Mucosa of descending colon (tissue), 3 donors: ENCODE measurements around the gene ZFP1. TPM values are rescaled to one million over a fixed set of nuclear protein-coding genes. Genes with fewer than 3 reads are reported as not detected.
"Not testable (repeated sequence)": the region's sequence is repeated elsewhere in the genome, so short reads cannot be mapped to it uniquely, and the experiment has no call there.

Experiments
- ATAC-seq: fragments of 200-7000 bp; cut with Tn5 transposase; one replicate; pipeline ENCODE4 v1.9.1; 2020; ENCODE audit warnings: mild to moderate bottlenecking, moderate library complexity
- DNase-seq, 3 donors: peaks; one replicate each; pipeline ENCODE4 v3.0.0-alpha.2; 2020
- H3K36me3 ChIP-seq: fragments of 200-600 bp; one replicate; pipeline ENCODE4 v1.8.0; 2021; ENCODE audit warnings: low read depth, mild to moderate bottlenecking
- H3K4me1 ChIP-seq: fragments of 200-600 bp; one replicate; pipeline ENCODE4 v1.8.0; 2021; ENCODE audit warnings: low read depth, mild to moderate bottlenecking
- H3K4me3 ChIP-seq: fragments of 200-600 bp; one replicate; pipeline ENCODE4 v1.8.0; 2021; ENCODE audit warnings: mild to moderate bottlenecking
- H3K9me3 ChIP-seq: fragments of 200-600 bp; one replicate; pipeline ENCODE4 v1.8.0; 2021; ENCODE audit warnings: mild to moderate bottlenecking
- CTCF ChIP-seq: fragments of 200-600 bp; IDR thresholded peaks from one replicate; pipeline ENCODE4 v1.8.0; 2022; ENCODE audit warnings: antibody characterized with exemption, mild to moderate bottlenecking
- intact Hi-C, 2 donors: fragments of 100-400 bp; cut with DNase I in 1 of 2; cut with micrococcal nuclease in 1 of 2; formaldehyde crosslinking; loops; one replicate each; pipeline versions ENCODE4 v1.11.0 to v1.11.1; 2022; cut with DNase I, micrococcal nuclease
- total RNA-seq, 3 donors: library from RNA; stranded (reverse); fragmentation: NEBNext Ultra II Directional in 2 of 3; extraction: Animal tissue kit (Norgen Biotek cat#: 25700) in 2 of 3; gene quantifications; one replicate each; pipeline versions ENCODE4 v1.2.1 to v1.2.4, GENCODE V29; 2021 to 2023
- donor health status: DM: no; HTN: no; CAD: no; lungs with moderate emphysema.
- donor health status: DM: no; HTN: no; CAD: no.
- donor health status: DM: no; HTN: yes; CAD: no.

ZFP1 gene
- total RNA-seq, 3 donors from 2014 or later: 5.6 to 17.0 (median 6.9) TPM

- ATAC-seq (no peak), DNase-seq (peak in 1 of 3 donors; percentile 11)
- intact Hi-C loops: loop anchor here (10.0 kb wide), 2 partner anchors 197 to 267 kb away; partner anchors contain the start of gene TMEM170A (in 1 of the 2)
Measured at GRCh38 chr16:75198135-75198600, 49.8 kb downstream of the ZFP1 start.

GRCh38 chr16:75202069-75202590, 53.8 kb downstream of the ZFP1 start:
- peaks cover 11% of the 10 kb centered on the region for H3K4me1 ChIP-seq
- no peaks in the 10 kb centered on the region for H3K9me3 ChIP-seq
- intact Hi-C loops: no loop called here
- TF ChIP-seq CTCF: no peak
- no peaks in the 10 kb centered on the region for H3K36me3 ChIP-seq
- ATAC-seq (no peak), DNase-seq (peak in 1 of 3 donors; percentile 21)
- H3K4me3 ChIP-seq: no peak overlapping the region

More at GRCh38 chr16:75198135-75198600, 49.8 kb downstream of the ZFP1 start:
- H3K9me3 ChIP-seq: no peaks in the 10 kb centered on the region
- no peaks in the 10 kb centered on the region for H3K36me3 ChIP-seq
- TF ChIP-seq CTCF: no peak
- H3K4me3 ChIP-seq: no peak overlapping the region
- peaks cover 11% of the 10 kb centered on the region for H3K4me1 ChIP-seq

DNA sequence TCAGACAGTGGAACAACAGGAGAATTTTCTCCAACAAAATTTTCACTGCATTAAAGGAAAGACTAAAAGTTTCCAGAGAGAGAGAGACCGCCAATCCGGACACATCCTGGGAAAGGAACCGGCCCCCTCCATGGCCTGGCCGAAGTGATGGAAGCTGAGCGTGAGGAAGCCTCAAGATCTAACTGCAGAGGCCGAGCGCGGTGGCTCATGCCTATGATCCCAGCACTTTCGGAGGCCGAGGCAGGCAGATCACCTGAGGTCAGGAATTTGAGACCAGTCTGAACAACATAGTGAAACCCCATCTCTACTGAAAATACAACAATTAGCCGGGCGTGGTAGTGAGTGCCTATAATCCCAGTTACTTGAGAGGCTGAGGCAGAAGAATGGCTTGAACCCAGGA, 54.8 kb downstream of the ZFP1 start:
- peaks cover 10% of the 10 kb centered on the region for H3K4me1 ChIP-seq
- no peaks in the 10 kb centered on the region for H3K36me3 ChIP-seq
- ATAC-seq: no peak
- TF ChIP-seq CTCF: no peak
- peak in 1 of 3 donors; percentile 8 for DNase-seq
- H3K4me3 ChIP-seq: no peak overlapping the region
- intact Hi-C loops: no loop called here
- H3K9me3 ChIP-seq: no peaks in the 10 kb centered on the region

DNA sequence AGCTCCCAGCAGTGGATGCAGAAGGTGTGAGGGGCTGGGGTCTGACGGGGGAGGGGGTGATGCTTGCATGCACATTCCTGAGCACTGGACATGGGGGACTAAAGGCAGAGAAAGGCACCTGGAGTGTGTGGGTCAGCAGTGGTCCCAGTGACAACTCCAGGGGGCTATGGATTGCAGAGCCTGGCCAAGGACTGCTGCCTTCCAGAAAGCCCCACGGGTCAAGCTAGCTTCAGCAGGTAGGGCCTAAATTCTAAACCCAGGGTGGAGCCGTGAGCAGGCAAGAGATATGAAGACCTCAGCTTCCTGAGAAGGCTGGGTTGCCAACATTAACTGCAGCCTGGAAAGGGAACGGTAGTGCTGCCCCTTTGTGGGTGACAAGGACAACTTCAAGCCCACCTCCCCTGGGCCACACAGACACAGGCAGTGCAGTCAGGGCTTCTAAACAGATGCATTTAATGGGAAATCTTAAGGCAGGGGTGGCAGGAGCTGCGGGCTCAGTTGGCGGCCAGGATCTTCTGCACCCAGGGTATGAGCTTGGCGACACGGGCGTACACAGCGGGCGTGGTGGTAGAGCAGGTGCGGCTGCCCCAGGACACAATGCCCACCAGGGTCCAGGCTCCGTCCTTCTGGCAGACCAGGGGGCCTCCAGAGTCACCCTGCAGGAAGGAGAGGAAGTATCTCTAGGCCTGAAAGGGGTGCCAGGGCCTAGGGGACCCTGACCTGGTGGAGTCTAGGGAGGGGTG, 55.5 kb downstream of the ZFP1 start:
- intact Hi-C loops: no loop called here
- Histone ChIP-seq H3K4me1 (peaks cover 6% of the 10 kb centered on the region), H3K9me3 (no peaks in the 10 kb centered on the region), H3K4me3 (no peak overlapping the region), H3K36me3 (no peaks in the 10 kb centered on the region)
- TF ChIP-seq CTCF: no peak
- DNase-seq: peak in 2 of 3 donors; percentile 9 to 19
- no peak for ATAC-seq

DNA sequence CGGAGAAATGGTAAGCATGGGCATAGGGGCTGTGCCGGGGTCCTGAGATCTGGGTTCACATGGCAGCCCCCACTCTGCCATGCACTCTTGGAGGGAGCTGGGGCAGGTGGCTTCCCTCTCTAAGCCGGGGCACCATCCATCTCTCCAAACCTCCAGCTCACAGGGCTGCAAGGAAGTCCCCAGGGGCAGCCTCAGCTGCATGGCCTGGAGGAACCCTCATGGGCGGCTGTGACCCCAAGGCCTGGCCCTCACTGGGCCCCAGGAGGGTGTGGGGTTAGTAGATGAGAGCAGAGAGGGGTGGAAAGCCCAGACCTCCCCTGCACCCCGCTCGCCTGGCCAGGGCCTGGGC, 56.1 kb downstream of the ZFP1 start:
- Histone ChIP-seq H3K4me3 (no peak overlapping the region), H3K36me3 (no peaks in the 10 kb centered on the region), H3K4me1 (peaks cover 2% of the 10 kb centered on the region), H3K9me3 (no peaks in the 10 kb centered on the region)
- DNase-seq (peak in 1 of 3 donors; percentile 10), ATAC-seq (no peak)
- no peak for TF ChIP-seq CTCF
- intact Hi-C loops: no loop called here

GRCh38 chr16:75204905-75205304, 56.6 kb downstream of the ZFP1 start:
- H3K4me3 ChIP-seq, DNase-seq, H3K36me3 ChIP-seq, H3K9me3 ChIP-seq, ATAC-seq, intact Hi-C loops, H3K4me1 ChIP-seq: not testable (repeated sequence)

- H3K9me3 ChIP-seq, DNase-seq, intact Hi-C loops, H3K36me3 ChIP-seq, H3K4me3 ChIP-seq, H3K4me1 ChIP-seq, ATAC-seq: not testable (repeated sequence)
Measured at GRCh38 chr16:75205438-75205837, 57.1 kb downstream of the ZFP1 start.

DNA sequence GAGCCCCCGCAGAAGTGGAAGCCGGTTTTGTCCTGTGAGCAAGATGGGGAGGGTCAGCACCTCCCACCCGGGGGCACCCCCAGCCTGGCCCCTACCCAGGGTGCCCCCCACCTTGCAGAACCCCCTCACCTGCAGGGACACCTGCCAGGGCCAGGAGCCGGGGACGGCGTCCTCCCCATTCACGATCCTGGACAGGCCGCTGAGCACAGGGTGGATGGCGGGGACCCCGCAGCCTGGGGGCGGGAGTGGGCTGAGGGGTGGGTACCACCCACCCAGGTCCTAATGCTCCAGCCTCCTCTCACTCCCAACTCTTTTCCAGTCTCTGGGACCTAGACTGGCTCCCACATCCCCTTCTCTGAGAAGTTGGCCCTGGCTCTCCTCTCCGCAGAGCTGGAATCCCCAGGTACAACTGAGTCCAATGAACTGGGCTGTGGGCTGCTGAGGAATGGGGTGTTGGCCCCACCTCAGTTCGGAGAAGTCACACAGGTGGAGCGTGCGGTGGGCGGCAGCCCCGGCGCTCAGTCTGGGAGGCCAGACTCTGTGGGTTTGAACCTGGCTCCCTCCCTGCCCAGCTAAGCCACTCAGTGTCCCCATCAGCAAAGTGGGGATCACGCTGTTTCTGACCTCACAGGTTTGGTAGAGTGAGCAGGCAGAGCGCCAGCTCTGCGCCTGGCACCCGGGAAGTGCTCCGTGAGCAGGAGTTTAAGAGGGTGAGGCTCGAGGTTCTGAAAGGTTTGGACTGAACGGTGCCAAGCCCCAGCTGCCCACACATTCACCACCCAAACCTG, 57.8 kb downstream of the ZFP1 start:
- H3K4me1 ChIP-seq, H3K4me3 ChIP-seq, H3K9me3 ChIP-seq, H3K36me3 ChIP-seq: not testable (repeated sequence)
- ATAC-seq (peak; percentile 11), DNase-seq (peak in 2 of 3 donors; percentile 14 to 27)
- intact Hi-C loops: loop anchor here (2.0 kb wide), 1 partner anchor 19 kb away; no protein-coding TSS in a partner anchor
